HG03442 (cell line): ENCODE results near the gene MTMR2.

Experiments
- ATAC-seq: cut with Tn5 transposase; IDR thresholded peaks from one replicate; pipeline ENCODE4 v1.9.1; 2021; ENCODE audit warnings: mild to moderate bottlenecking, moderate library complexity; ENCODE audit not compliant: unreplicated experiment

MTMR2 gene

GRCh38 chr11:95923728-95924413 lies at the start of gene MTMR2:
MTMR2 (minus strand) TSS chr11:95924107; CDS start chr11:95923954, 153 bp downstream.
- peak; percentile 99 for ATAC-seq

GRCh38 chr11:95972060-95972459 lies 48.2 kb upstream of the MTMR2 start:
- no peak for ATAC-seq

DNA sequence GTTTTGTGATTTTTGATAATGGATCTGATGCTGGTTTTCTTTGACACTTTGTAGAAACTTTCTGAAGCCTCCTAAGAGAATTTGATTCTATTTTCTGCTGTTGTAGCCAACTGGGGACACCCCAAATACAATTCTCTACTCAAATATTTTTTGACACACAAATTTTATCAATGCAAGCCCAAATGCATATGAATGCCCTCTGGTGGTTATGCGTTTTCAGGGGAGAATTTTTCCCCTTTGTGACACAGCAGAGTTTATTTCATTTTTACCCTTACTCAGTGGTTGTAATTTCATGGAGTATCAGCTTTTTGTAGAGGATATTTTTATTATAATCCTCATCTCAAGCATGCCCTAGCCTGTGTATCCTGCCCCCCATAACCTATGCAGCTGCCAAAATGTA lies 44.7 kb upstream of the MTMR2 start:
- no peak for ATAC-seq

GRCh38 chr11:95964281-95964680 lies 40.4 kb upstream of the MTMR2 start:
- no peak for ATAC-seq

DNA sequence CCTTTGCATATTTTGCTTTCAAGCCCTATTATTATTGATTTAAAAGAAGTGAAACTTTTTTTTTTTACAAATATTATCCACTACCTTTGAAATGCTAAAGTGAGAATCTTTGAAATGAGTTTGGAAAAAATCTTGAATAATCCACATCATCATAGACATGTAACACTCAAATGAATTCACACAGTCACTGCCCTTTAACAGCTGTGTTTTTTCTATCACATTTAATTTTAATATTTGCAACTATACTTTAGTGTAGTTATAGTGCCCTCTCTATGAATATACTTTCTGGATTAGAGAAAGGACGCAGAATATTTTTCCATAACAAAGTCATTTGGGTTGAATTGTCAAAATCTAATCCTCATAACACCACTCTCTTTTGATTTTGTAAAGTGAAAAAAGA lies 37.9 kb upstream of the MTMR2 start:
- ATAC-seq = no peak

- ATAC-seq = no peak
Measured at GRCh38 chr11:95950905-95951304, 27.0 kb upstream of the MTMR2 start.

GRCh38 chr11:95948637-95949036 lies 24.7 kb upstream of the MTMR2 start:
- no peak for ATAC-seq

DNA sequence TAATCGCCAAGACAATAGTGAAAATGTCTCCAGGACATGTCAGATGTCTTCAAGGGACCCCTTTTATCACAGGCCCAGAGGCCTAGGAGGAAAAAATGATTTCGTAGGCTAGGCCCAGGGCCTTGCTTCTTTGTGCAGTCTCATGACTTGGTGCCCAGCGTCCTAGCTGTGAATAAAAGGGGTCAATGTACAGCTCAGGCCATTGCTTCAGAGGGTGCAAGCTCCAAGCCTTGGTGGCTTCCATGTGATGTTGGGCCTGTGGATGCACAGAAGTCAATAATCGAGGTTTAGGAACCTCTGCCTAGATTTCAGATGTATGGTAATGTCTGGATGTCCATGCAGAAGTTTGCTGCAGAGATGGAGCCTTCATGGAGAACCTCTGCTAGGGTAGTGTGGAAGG lies 20.7 kb upstream of the MTMR2 start:
- ATAC-seq = no peak

DNA sequence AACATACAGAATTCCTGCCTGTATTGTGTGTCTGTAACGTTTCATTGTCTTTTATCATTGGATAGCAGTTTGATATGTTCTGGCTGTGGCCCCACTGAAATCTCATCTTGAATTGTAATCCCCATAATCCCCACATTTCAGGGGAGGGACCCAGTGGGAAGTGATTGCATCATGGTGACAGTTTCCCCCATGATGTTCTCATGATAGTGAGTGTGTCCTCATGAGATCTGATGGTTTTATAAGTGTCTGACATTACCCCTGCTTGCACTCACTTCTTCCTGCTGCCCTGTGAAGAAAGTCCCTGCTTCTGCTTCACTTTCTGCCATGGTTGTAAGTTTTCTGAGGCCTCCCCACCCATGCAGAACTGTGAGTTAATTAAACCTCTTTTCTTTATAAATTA lies 19.6 kb upstream of the MTMR2 start:
- ATAC-seq = no peak

GRCh38 chr11:95939091-95939490 lies 15.2 kb upstream of the MTMR2 start:
- no peak for ATAC-seq

DNA sequence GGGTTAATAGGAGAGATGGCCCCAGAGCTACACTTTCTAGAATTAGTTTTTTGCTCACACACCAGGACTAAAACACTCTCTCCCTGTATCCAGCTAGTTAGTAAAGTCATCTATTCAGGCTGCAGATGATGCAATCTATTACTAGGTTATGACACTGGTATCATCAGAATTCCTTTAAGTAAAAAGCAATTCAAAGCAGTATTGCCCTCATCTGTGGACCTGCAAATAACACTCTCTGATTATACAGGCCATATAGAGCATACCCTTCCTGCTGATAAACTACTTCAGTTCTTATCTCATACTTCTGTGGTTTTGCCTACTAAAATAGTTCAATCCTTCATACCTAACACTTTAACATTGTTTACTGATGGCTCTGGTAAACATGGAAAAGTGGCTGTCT lies 13.5 kb upstream of the MTMR2 start:
- ATAC-seq = no peak

DNA sequence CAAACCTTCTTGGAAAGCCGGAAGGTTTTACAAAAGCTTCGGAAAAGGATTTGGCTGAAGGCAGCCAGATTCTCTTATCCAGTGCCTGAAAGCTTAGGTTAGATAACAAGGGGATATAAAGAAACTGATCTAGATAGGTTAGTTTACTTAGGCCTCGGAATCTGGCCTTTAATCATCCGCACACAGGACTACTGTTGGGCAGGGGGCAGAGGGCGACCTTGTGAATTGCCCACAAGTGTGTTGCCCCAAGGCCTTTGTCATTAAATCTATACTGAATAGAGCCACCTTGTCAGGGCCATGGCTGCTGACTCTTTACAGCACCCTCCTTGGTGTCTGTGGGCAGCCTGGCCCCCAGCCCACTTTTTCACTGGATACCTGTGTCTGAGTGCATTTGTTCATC lies 9.7 kb upstream of the MTMR2 start:
- ATAC-seq = no peak

GRCh38 chr11:95931916-95932315 lies 8.0 kb upstream of the MTMR2 start:
- no peak for ATAC-seq

DNA sequence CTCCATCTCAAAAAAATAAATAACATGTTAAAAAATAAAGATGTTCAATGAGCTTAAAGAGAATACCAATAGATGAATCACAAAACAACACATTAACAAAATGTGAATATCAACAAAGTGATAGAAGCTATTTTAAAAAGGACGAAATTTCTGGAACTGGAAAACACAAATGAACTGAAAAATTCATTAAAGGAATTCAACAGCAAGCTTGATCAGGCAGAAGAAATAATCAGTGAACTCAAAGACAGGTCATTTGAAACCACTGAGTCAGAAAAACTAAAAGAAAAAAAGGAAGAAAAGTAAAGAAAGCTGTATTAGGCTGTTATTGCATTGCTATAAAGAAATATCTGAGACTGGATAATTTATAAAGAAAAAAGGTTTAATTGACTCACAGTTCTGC lies 7.0 kb upstream of the MTMR2 start:
- ATAC-seq = no peak

DNA sequence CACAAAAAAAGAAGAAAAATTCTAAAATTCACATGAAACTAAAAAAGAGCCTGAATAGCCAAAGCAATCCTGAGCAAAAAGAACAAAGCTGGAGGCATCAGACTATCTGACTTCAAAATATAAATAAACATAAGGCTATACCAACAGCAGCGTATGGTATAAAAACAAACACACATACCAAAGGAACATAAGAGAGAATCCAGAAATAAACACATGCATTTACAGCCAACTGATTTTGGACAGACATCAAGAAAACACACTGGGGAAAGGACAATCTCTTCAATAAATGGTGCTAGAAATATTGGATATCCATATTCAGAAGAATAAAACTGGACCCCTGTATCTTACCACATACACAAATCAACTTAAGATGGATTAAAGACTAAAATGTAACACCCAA lies 2.8 kb upstream of the MTMR2 start:
- no peak for ATAC-seq

DNA sequence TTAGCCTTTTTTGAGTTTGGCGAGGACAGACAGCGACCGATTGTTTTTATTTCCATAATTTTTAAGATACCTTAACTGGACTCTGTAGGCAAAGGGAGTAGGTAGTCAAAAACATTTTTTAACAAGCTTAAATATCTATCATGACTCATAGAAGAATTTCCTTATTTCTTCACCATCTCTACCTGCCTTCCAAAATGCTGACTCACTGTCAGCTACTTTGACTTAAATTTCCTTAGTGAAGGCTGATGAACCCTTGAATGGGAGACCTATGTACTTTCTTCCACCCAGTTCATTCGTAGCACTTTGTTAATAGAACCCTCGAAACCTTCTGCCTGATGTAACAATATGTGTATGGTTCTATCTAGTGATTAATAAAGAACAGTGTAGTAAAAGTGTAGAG lies 1.1 kb upstream of the MTMR2 start:
- no peak for ATAC-seq

- no peak for ATAC-seq
Measured at GRCh38 chr11:95924414-95924760, 480 bp upstream of the MTMR2 start.

DNA sequence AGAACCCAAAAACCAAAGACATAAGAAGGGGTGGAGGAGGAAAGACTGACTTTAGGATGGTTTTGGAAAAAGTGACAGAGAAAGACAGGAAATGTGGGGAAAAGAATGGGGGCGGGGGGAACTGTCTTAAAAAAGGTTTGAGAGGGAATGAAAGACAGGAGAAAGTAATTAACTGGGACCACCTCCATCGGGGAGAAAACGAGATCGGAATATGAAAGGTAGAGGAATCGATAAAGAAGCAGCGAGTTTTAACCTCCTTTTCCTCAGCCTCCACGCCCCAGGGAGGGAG lies 524 bp downstream of the MTMR2 start:
- ATAC-seq = no peak

- ATAC-seq = no peak
Measured at GRCh38 chr11:95922536-95923438, 1.1 kb downstream of the MTMR2 start.

GRCh38 chr11:95922099-95922498 lies 1.8 kb downstream of the MTMR2 start:
- no peak for ATAC-seq

DNA sequence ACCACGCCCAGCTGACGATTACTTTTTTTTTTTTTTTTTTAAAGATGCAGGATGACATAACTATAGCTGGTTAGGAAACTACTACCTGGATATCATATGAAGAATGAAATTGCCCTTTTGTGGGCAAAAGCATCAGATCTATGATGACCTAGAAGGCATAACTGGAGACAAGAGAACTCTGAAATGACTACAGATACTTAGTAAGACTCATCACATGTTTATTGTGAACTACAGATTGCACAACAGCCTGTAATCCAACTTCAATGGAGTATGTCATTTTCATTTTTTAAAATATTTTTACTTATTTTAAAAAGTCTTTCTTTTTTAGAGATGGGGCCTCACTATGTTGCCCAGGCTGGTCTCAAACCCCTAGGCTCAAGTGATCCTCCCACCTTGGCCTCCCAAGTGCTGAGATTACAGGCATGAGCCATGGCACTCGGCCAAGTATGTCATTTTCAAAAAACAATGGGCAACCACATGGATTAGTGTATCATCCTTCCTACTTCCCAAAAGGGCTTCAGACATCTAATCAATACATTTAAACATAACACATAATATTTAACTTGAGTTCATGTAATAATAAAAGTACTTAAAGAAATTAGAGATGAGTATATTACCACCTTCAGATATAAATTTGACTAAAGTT lies 3.3 kb downstream of the MTMR2 start:
- ATAC-seq = no peak

- ATAC-seq = no peak
Measured at GRCh38 chr11:95919514-95919913, 4.4 kb downstream of the MTMR2 start.
